ENCODE data around the gene GIT2. TPM values are rescaled to one million over a fixed set of nuclear protein-coding genes. Genes with fewer than 3 reads are reported as not detected.

Gene GIT2
- total and polyA plus RNA-seq, 2 experiments from 2014 or later = 15.8 to 20.9 TPM

- H2AFZ ChIP-seq = no peak overlapping the region
- H4K20me1 ChIP-seq (replicated peaks; ENCODE audit: insufficient read depth) = peaks cover 6% of the 10 kb centered on the region; the same call in 1 of the 2 replicates
- no peaks in the 10 kb centered on the region; the same call in 1 of the 2 replicates for H3K36me3 ChIP-seq (ENCODE audit: insufficient read depth)
- H3F3A ChIP-seq (replicated peaks; ENCODE audit: low read depth) = no peaks in the 10 kb centered on the region
- no peaks in the 10 kb centered on the region for H3K27me3 ChIP-seq (ENCODE audit: insufficient read depth)
- peak overlapping the region; percentile 25; the same call in 1 of the 2 replicates for H3K27ac Mint-ChIP-seq
- DNase-seq (ENCODE audit: low spot score) (no peak), ATAC-seq (no peak)
- no peak overlapping the region for H3K4me2 ChIP-seq
- H3K79me2 ChIP-seq (replicated peaks; ENCODE audit: insufficient read depth) = peaks cover 13% of the 10 kb centered on the region; the same call in 1 of the 2 replicates
- H3K4me1 Mint-ChIP-seq = peaks cover 21% of the 10 kb centered on the region
- no peak for TF ChIP-seq ZNF114 (CRISPR knock-in tag; IDR thresholded peaks at IDR 0.05)
- no peak for TF ChIP-seq EZH2phosphoT487 (IDR thresholded peaks at IDR 0.05; ENCODE audit: unreplicated experiment)
- TF ChIP-seq POLR2AphosphoS5 (IDR thresholded peaks at IDR 0.05; ENCODE audit: low read depth) = no peak
- no peak for TF ChIP-seq ZNF462 (CRISPR knock-in tag; IDR thresholded peaks at IDR 0.05)
- TF ChIP-seq JUNB (IDR thresholded peaks at IDR 0.05; ENCODE audit: unreplicated experiment) = no peak
- TF ChIP-seq CTCF (conservative IDR thresholded peaks at IDR 0.05; ENCODE audit: low read depth in 2 of 2) = no peak
- no peak for TF ChIP-seq CREB1 (CRISPR knock-in tag; IDR thresholded peaks at IDR 0.05; ENCODE audit: low read depth)
- no peak for TF ChIP-seq NANOG (IDR thresholded peaks at IDR 0.05; ENCODE audit: borderline replicate concordance)
- TF ChIP-seq ETS1 (IDR thresholded peaks at IDR 0.05) = no peak
- no peak overlapping the region for H3K4me3 ChIP-seq
- H3K9me2 ChIP-seq (ENCODE audit: insufficient read depth) = no peaks in the 10 kb centered on the region
- H3K27me3 Mint-ChIP-seq (ENCODE audit: insufficient read depth, low read depth, poor library complexity) = no peaks in the 10 kb centered on the region
- H3K4me1 ChIP-seq (ENCODE audit: insufficient read depth) = peaks cover 7% of the 10 kb centered on the region; the same call in 1 of the 2 replicates
- H3K4me3 Mint-ChIP-seq = no peak overlapping the region
- H3K9me3 Mint-ChIP-seq = no peaks in the 10 kb centered on the region
- H3K27ac ChIP-seq (ENCODE audit: low read depth) = peak overlapping the region; percentile 81
- H3K36me3 Mint-ChIP-seq (ENCODE audit: low read depth) = peaks cover 7% of the 10 kb centered on the region; the same call in 2 of the 3 replicates
These were observed 42.5 kb upstream of the GIT2 start for GRCh38 chr12:110038741-110039084.

Data from GM23338 (cell line).